ENCODE measurements around the gene SERP2.

DNA sequence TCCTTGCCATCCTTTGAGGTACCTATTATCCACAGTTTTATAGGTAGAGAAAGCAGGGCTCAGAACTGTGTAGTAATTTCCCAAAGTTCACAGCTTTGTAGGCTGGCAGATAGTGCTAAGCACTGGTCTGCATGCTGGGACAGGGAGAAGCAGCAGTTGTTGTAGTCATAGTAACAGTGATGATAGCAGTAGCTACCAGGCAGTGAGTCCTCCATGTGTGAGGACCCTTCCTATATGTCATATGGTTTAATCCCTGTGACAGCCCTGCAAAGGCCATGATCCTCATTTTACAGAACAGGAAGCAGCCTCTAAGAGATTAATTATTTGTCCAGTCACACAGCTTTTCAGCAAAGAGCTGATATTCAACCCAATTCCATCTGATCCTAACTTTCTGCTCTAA lies 21.0 kb downstream of the SERP2 start:
- TF ChIP-seq, protein P1, sequence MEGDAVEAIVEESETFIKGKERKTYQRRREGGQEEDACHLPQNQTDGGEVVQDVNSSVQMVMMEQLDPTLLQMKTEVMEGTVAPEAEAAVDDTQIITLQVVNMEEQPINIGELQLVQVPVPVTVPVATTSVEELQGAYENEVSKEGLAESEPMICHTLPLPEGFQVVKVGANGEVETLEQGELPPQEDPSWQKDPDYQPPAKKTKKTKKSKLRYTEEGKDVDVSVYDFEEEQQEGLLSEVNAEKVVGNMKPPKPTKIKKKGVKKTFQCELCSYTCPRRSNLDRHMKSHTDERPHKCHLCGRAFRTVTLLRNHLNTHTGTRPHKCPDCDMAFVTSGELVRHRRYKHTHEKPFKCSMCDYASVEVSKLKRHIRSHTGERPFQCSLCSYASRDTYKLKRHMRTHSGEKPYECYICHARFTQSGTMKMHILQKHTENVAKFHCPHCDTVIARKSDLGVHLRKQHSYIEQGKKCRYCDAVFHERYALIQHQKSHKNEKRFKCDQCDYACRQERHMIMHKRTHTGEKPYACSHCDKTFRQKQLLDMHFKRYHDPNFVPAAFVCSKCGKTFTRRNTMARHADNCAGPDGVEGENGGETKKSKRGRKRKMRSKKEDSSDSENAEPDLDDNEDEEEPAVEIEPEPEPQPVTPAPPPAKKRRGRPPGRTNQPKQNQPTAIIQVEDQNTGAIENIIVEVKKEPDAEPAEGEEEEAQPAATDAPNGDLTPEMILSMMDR (IDR thresholded peaks at IDR 0.05 in 8 of 11, conservative IDR thresholded peaks at IDR 0.05 in 3 of 11) = no peak
- no peak for TF ChIP-seq POLR2A (IDR thresholded peaks at IDR 0.05)

All from spleen (tissue), 7 donors.